8988T (cell line): Measurements from ENCODE around the gene ADCY7.

Experiments
- DNase-seq: peaks from one replicate; pipeline ENCODE4 v3.0.0; 2011

ADCY7 gene

GRCh38 chr16:50351116-50351515 is 84.8 kb downstream of the ADCY7 start:
- DNase-seq: no peak

- DNase-seq: no peak
Measured at GRCh38 chr16:50351952-50352351, 85.6 kb downstream of the ADCY7 start.

- no peak for DNase-seq
Measured at GRCh38 chr16:50354082-50354481, 87.7 kb downstream of the ADCY7 start.

- DNase-seq: no peak
Measured at GRCh38 chr16:50354629-50355456, 88.5 kb downstream of the ADCY7 start.

GRCh38 chr16:50359626-50360025 is 93.3 kb downstream of the ADCY7 start:
- DNase-seq: no peak

GRCh38 chr16:50360033-50360778 is 93.9 kb downstream of the ADCY7 start:
- DNase-seq: no peak

- DNase-seq: no peak
Measured at GRCh38 chr16:50360779-50361178, 94.4 kb downstream of the ADCY7 start.

GRCh38 chr16:50363656-50364055 is 97.3 kb downstream of the ADCY7 start:
- DNase-seq: no peak

- DNase-seq: no peak
Measured at GRCh38 chr16:50365791-50366575, 99.6 kb downstream of the ADCY7 start.
